ENCODE measurements around the gene TMEM255B.

GRCh38 chr13:113856716-113857065, 97.7 kb downstream of the TMEM255B start:
- TF ChIP-seq, protein P1, sequence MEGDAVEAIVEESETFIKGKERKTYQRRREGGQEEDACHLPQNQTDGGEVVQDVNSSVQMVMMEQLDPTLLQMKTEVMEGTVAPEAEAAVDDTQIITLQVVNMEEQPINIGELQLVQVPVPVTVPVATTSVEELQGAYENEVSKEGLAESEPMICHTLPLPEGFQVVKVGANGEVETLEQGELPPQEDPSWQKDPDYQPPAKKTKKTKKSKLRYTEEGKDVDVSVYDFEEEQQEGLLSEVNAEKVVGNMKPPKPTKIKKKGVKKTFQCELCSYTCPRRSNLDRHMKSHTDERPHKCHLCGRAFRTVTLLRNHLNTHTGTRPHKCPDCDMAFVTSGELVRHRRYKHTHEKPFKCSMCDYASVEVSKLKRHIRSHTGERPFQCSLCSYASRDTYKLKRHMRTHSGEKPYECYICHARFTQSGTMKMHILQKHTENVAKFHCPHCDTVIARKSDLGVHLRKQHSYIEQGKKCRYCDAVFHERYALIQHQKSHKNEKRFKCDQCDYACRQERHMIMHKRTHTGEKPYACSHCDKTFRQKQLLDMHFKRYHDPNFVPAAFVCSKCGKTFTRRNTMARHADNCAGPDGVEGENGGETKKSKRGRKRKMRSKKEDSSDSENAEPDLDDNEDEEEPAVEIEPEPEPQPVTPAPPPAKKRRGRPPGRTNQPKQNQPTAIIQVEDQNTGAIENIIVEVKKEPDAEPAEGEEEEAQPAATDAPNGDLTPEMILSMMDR (IDR thresholded peaks at IDR 0.05) = no peak
- no peak for TF ChIP-seq POLR2A (IDR thresholded peaks at IDR 0.05)

Data from Peyer's patch (tissue), 4 donors.